Tibial nerve (tissue), 4 donors: Measurements from ENCODE around the gene OR1F1.

Experiments
- CTCF ChIP-seq, 5 experiments: fragments of 200-600 bp in 3 of 5; fragments of 450-650 bp in 2 of 5; sonication (generic) in 3 of 5; IDR thresholded peaks; one replicate each; pipeline ENCODE4 v1.5.1; 2016 to 2019; ENCODE audit warnings: antibody characterized with exemption in 5 of 5, mild to moderate bottlenecking in 3 of 5, moderate library complexity in 2 of 5
- EP300 ChIP-seq, 2 donors: sonication (generic); formaldehyde crosslinking; IDR thresholded peaks; one replicate each; pipeline ENCODE4 v1.6.1; 2017; ENCODE audit warnings: antibody characterized with exemption in 2 of 2, mild to moderate bottlenecking in 1 of 2
- POLR2A ChIP-seq, 2 donors: fragments of 450-650 bp; IDR thresholded peaks; one replicate each; pipeline ENCODE4 v1.6.1; 2017; ENCODE audit warnings: antibody characterized with exemption in 2 of 2, mild to moderate bottlenecking in 2 of 2, moderate library complexity in 2 of 2

- no peak for TF ChIP-seq CTCF (IDR thresholded peaks at IDR 0.05)
- TF ChIP-seq EP300 (IDR thresholded peaks at IDR 0.05) = peak in 1 of 2 donors; percentile 41
- TF ChIP-seq POLR2A (IDR thresholded peaks at IDR 0.05) = no peak
These were observed 30.6 kb upstream of the OR1F1 start for GRCh38 chr16:3157229-3158025.
